Activated T-helper 1 cell treated with Interleukin-2 at 50 U/mL for 16 hours (primary cell): ENCODE measurements around the gene LPCAT1.
"Not testable (repeated sequence)": the region's sequence is repeated elsewhere in the genome, so short reads cannot be mapped to it uniquely, and the experiment has no call there.

Experiments
- DNase-seq: peaks from one replicate; pipeline ENCODE4 v3.0.0-alpha.2; 2020; ENCODE audit warnings: low read depth

The LPCAT1 gene

GRCh38 chr5:1466631-1467265 lies 57.0 kb downstream of the LPCAT1 start:
- DNase-seq, result no peak

- DNase-seq, result no peak
Measured at GRCh38 chr5:1465966-1466471, 57.7 kb downstream of the LPCAT1 start.

- no peak for DNase-seq
Measured at GRCh38 chr5:1465117-1465516, 58.6 kb downstream of the LPCAT1 start.

GRCh38 chr5:1464511-1464910 lies 59.2 kb downstream of the LPCAT1 start:
- DNase-seq, result no peak

- no peak for DNase-seq
Measured at GRCh38 chr5:1464096-1464446, 59.7 kb downstream of the LPCAT1 start.

GRCh38 chr5:1463326-1464095 lies 60.2 kb downstream of the LPCAT1 start:
- DNase-seq, result no peak

- DNase-seq, result no peak
Measured at GRCh38 chr5:1462358-1462757, 61.4 kb downstream of the LPCAT1 start.

GRCh38 chr5:1461396-1461795 lies 62.4 kb downstream of the LPCAT1 start:
- no peak for DNase-seq

- DNase-seq, result no peak
Measured at GRCh38 chr5:1460054-1460682, 63.6 kb downstream of the LPCAT1 start.

GRCh38 chr5:1459435-1459834 lies 64.3 kb downstream of the LPCAT1 start:
- DNase-seq, result not testable (repeated sequence)

- not testable (repeated sequence) for DNase-seq
Measured at GRCh38 chr5:1456110-1456881, 67.5 kb downstream of the LPCAT1 start.

GRCh38 chr5:1453613-1454012 lies 70.1 kb downstream of the LPCAT1 start:
- no peak for DNase-seq

- DNase-seq, result no peak
Measured at GRCh38 chr5:1449081-1449630, 74.6 kb downstream of the LPCAT1 start.

GRCh38 chr5:1448511-1449011 lies 75.2 kb downstream of the LPCAT1 start:
- no peak for DNase-seq

GRCh38 chr5:1447671-1448361 lies 75.9 kb downstream of the LPCAT1 start:
- DNase-seq, result no peak

GRCh38 chr5:1446602-1447343 lies 77.0 kb downstream of the LPCAT1 start:
- no peak for DNase-seq

GRCh38 chr5:1445689-1446601 lies 77.8 kb downstream of the LPCAT1 start:
- DNase-seq, result no peak

GRCh38 chr5:1445313-1445688 lies 78.5 kb downstream of the LPCAT1 start, which contains the start of gene SLC6A3:
SLC6A3 (minus strand) TSS chr5:1445440; CDS start chr5:1443197, 2,243 bp downstream.
- no peak for DNase-seq
